Measurements from ENCODE around the gene ABCA9. TPM values are rescaled to one million over a fixed set of nuclear protein-coding genes. Genes with fewer than 3 reads are reported as not detected.

The ABCA9 gene
- total RNA-seq, 2 donors from 2014 or later: 8.8 to 30.7 TPM

GRCh38 chr17:68942389-68942788 is 118.3 kb downstream of the ABCA9 start:
- Histone ChIP-seq H3K4me1 (no peaks in the 10 kb centered on the region), H3K27me3 (no peaks in the 10 kb centered on the region), H3K9me3 (no peaks in the 10 kb centered on the region), H3K27ac (no peak overlapping the region), H3K4me3 (no peak overlapping the region), H3K36me3 (replicated peaks in 1 of 2; ENCODE audit: insufficient read depth in 1 of 2, low read depth in 2 of 2) (no peaks in the 10 kb centered on the region)
- TF ChIP-seq POLR2A (IDR thresholded peaks at IDR 0.05) (no peak), CTCF (IDR thresholded peaks at IDR 0.05) (no peak)
- no peak for ATAC-seq
- intact Hi-C loops (cut with DNase I): no loop called here
- 46 to 53% methylated on average over 3 of the region's 3 CpGs for WGBS, 2 donors
- no peak for DNase-seq

- WGBS, 2 donors: 60 to 66% methylated on average over 6 of the region's 6 CpGs
- intact Hi-C loops (cut with DNase I): no loop called here
- Histone ChIP-seq H3K36me3 (replicated peaks in 1 of 2; ENCODE audit: insufficient read depth in 1 of 2, low read depth in 2 of 2) (no peaks in the 10 kb centered on the region), H3K9me3 (no peaks in the 10 kb centered on the region), H3K4me1 (no peaks in the 10 kb centered on the region), H3K4me3 (no peak overlapping the region), H3K27me3 (no peaks in the 10 kb centered on the region), H3K27ac (no peak overlapping the region)
- DNase-seq (no peak), ATAC-seq (no peak)
- TF ChIP-seq CTCF (IDR thresholded peaks at IDR 0.05) (no peak), POLR2A (IDR thresholded peaks at IDR 0.05) (no peak)
Measured at GRCh38 chr17:68941761-68942160, 119.0 kb downstream of the ABCA9 start.

- Histone ChIP-seq H3K4me3 (no peak overlapping the region), H3K27me3 (no peaks in the 10 kb centered on the region), H3K27ac (no peak overlapping the region), H3K36me3 (replicated peaks in 1 of 2; ENCODE audit: insufficient read depth in 1 of 2, low read depth in 2 of 2) (no peaks in the 10 kb centered on the region), H3K9me3 (no peaks in the 10 kb centered on the region), H3K4me1 (no peaks in the 10 kb centered on the region)
- WGBS, 2 donors: 60 to 74% methylated on average over 3 of the region's 3 CpGs
- ATAC-seq: no peak
- intact Hi-C loops (cut with DNase I): no loop called here
- no peak for TF ChIP-seq POLR2A (IDR thresholded peaks at IDR 0.05)
- no peak for TF ChIP-seq CTCF (IDR thresholded peaks at IDR 0.05)
- no peak for DNase-seq
Measured at GRCh38 chr17:68939195-68939594, 121.5 kb downstream of the ABCA9 start.

- no peak for ATAC-seq
- Histone ChIP-seq H3K9me3 (no peaks in the 10 kb centered on the region), H3K4me1 (no peaks in the 10 kb centered on the region), H3K36me3 (replicated peaks in 1 of 2; ENCODE audit: insufficient read depth in 1 of 2, low read depth in 2 of 2) (no peaks in the 10 kb centered on the region), H3K27me3 (no peaks in the 10 kb centered on the region), H3K27ac (no peak overlapping the region), H3K4me3 (no peak overlapping the region)
- TF ChIP-seq POLR2A (IDR thresholded peaks at IDR 0.05) (no peak), CTCF (IDR thresholded peaks at IDR 0.05) (no peak)
- DNase-seq: no peak
- intact Hi-C loops (cut with DNase I): no loop called here
- 73 to 76% methylated on average over 8 of the region's 8 CpGs for WGBS, 2 donors
Measured at GRCh38 chr17:68937890-68938514, 122.7 kb downstream of the ABCA9 start.

- intact Hi-C loops (cut with DNase I): no loop called here
- Histone ChIP-seq H3K36me3 (replicated peaks in 1 of 2; ENCODE audit: insufficient read depth in 1 of 2, low read depth in 2 of 2) (no peaks in the 10 kb centered on the region), H3K9me3 (no peaks in the 10 kb centered on the region), H3K27ac (no peak overlapping the region), H3K4me1 (no peaks in the 10 kb centered on the region), H3K27me3 (no peaks in the 10 kb centered on the region), H3K4me3 (no peak overlapping the region)
- ATAC-seq (no peak), DNase-seq (no peak)
- 63 to 84% methylated on average over 4 of the region's 4 CpGs for WGBS, 2 donors
- TF ChIP-seq CTCF (IDR thresholded peaks at IDR 0.05): no peak
Measured at GRCh38 chr17:68927516-68927915, 133.2 kb downstream of the ABCA9 start.

Data from body of pancreas (tissue), 4 donors.